MV-4-11 (cell line): ENCODE results near the gene SLC22A14.

Experiments used
- DNase-seq: peaks from one replicate; lab custom pipeline; 2025; lab: John Stamatoyannopoulos, UW

The SLC22A14 gene

DNA sequence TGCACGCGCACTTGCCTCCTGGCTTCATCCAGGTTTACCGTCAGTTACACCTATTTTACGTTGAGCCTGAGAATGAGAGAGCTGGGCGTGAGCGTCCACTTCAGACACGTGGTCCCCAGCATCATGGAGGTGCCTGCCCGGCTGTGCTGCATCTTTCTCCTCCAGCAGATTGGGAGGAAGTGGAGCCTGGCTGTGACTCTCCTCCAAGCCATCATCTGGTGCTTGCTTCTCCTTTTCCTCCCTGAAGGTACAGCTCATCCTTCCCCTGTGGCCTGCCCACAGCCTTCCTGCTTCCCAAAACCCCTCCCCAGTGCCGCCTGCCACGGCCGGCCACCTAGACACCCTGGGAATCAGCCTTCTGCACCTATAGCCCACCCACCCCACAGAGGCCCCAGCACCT, 31.6 kb downstream of the SLC22A14 start:
- peak; percentile 86 for DNase-seq

DNA sequence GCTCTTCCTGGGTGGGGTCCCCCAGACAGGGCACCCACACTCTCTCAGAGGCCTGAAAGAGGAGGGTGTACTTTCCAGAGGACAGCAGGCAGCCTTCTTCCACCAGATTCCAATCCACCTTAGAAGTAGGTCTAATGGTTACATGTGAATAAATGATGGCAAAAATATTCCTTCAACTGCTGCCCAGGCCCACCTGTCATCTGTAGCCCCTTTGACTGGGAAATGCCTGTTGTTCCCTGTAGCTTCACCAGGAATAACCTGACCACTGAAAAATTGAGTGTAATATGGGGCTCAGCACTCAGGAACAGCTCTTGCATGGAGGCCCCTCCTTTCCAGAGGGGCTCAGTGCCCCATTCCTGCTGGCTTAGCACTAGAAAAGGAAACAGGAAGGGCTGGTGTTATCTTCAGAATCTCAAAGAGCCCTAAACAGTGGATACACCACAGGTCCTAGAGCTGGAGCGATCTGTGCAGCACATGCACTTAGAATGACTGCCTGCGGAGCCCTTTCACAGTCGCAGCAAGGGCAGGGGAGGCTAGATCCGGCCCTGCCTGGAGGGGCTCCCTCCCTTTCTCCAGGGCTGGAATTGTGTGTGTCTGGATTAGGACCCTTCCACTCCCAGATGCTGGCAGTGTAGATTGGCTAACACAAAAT, 32.1 kb downstream of the SLC22A14 start:
- no peak for DNase-seq

DNA sequence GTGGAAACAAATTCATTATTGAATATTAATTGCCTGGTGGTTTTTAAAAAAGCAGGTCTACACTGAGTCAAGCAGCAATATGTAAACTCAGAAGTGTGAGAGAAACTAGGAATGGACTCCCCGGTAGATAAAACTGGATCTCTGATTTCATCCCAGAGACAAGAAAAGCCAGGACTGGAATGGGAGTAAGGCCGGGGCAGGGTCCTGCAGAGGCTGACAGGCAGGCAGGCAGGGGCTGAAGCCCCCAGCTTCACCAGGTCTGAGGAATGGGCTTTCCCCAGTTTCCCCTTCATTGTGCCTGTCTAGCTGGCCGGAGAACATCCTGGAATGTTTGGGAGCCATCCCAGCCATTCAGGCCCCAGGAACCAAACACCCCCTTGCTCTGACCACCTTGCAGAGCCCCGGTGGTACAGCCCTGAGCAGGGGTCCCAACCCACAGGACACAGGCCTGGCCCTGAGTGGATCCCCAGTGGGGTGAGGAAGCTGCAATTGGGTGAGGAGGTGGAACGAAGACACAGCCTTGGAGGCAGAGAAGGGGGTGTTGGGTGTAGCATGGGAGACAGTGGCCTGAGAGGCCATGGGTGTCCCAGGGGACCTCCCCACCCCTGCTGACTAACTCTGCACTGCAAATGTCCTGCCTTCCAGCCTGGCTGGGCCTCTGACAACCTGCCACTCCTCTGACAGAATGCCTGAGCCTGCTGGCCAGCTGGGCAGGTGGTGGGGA, 32.8 kb downstream of the SLC22A14 start:
- DNase-seq, result no peak

DNA sequence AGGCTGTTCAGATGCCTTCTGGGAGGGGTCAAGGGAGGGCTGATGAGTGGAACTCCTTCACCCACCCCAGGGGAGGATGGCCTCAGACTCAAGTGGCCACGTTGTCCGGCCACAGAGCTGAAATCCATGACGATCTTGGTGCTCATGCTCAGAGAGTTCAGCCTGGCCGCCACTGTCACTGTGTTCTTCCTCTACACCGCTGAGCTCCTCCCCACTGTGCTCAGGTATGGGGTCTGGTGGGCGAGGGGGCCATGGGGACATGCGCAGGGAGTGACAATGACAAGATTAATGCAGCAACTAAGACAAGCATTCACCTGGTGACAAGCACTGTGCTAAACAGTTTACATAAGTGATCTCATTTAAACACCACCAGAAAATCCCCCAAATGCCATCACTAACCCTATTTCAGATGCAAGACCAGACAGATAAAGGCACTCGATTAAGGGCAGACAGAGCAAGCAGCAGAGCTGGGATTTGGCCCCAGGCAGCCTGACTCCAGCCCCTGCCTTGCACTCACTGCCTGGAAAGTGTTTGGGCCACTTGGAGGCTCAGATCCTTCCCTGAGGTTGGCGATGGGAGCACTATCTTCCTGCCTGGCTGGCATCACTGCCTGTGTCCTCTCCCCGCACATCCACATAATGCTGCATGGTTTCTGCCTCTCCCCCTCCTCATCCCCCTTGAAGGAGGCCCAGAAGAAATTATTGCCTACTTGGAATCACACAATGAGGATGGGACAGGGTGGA, 33.6 kb downstream of the SLC22A14 start:
- DNase-seq, result no peak

DNA sequence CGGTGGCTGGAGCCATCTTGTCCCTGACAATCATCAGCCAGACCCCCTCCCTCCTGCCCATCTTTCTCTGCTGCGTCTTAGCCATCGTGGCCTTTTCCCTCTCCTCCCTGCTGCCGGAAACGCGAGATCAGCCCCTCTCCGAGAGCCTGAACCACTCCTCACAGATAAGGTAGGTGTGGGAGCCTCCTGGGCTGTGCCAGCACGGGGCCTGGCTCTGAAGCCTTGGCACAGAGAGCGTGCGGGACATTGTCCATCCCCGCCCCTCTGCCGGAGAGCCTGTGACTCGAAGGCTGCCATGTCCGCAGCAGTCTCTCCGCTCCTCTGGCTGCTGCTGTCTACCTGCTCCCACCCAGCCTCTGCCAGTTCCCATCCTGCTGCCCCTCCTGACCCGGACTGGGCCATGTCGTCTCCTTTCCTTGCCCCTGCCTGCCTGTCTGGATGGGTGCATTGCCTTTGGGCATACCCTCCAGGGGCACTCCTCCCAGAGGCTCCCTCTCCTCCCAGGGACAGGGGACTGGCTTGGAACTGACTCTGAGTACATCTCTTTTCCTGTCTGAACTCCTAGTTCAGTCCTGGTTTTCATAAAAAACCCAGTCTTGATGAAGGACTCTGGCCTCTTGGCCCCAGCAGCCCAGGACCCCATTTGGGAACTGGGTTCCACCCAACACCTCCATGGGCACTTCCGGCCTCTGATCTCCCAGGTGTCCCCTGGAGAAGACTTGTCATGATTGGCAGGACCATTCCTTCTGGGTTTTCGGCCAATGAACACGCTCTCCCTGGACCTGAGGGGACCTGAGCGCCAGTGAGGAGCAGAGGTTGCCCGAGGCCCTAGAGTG, 34.5 kb downstream of the SLC22A14 start:
- no peak for DNase-seq

DNA sequence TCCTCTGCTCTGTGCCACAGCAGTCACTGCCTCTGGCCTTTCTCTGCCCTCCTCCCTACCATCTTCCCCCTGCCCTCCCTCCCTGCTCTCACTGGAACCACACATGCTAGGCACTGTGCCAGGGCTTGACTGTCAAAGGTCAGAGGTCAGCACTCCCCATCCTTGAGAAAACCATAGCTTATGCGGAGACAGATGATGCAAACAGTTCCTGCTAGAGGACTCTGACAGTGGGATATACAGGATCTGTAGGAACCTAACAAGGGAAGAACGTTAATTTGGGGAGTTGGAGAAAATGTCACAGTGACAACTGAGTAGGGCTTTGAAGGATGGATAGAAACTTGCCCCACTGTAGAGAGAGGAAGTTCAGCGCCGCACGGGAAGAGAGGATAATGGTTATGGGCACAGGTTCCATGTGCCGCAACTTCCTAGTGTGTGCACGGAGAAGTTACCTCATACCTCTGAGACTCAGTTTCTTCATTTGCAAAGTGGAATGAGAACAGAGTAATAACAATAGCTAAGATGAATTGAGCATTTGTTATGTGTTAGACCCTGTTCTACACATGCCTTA, 35.2 kb downstream of the SLC22A14 start:
- DNase-seq, result peak; percentile 78

DNA sequence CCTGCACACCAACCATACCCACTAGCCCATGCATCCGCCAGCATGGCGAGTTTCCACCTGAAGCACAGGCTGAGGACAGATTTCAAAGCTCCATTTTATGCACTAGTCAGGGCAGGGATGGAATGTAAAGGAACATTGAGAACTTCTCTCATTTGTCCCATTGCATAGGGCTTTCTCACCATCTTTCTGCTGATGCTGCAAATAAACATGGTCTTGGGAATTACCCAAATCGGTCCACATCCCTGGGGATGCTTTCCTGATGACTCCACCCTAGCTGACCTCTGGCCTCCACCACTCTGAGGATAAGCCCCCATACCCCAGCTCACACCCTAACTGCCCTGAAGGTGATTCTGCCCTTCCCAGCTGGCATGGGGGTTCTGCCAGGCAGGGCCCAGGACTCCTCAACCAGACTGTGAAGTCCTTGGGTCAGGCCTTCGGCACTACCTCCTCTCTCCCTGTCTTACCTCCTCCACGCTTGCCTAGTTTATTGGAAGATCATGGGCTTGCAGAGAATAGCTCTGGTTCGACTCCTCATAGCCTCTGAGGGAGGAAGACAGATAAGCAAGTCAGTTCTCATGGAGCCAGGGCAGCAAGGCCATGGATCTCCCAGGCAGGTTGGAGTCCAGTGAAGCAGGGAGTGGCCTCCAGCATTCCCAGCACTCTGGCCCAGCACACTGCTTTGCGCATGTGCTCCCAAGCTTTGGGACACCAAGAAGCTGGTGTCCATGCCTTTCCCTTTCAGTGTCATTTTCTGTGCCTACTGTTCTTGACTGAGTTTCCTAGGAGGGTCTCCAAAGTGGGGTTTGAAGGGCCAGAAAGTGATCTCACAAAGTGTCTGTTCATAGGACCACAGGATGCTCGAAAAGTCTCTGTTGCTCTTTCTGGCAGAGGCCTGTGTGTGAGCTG, 36.9 kb downstream of the SLC22A14 start:
- DNase-seq, result no peak

DNA sequence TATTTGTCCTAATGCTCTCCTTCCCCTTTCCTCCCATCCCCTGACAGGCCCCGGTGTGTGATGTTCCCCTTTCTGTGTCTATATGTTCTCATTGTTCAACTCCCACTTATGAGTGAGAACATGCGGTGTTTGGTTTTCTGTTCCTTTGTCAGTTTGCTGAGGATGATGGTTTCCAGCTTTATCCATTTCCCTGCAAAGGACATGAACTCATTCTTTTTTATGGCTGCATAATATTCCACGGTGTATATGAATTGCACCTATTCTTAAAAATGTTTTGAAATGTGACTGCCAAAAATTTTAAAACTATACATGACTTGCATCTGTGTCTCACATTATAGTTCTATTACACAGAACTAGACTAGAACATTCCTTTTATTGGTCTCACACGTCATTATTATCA, 38.5 kb downstream of the SLC22A14 start:
- DNase-seq, result peak; percentile 33

DNA sequence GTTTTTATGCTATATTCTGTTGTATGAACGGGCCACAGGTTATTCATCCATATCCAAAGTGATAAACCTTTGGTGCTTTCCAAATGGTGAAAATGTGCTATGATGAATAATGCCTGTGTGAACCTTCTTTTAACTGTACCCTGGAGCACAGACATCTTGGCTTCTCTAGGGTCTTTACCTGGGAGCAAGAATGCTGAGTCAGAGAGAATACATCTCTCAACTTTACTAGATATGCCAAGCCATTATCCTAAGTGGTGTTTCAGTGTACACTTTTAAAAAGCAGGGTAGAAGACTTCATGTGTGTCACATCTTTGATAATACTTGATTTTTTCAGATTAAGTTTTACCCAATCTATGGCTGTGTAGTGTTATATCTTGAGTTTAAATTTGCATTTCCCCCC, 41.0 kb downstream of the SLC22A14 start:
- no peak for DNase-seq

DNA sequence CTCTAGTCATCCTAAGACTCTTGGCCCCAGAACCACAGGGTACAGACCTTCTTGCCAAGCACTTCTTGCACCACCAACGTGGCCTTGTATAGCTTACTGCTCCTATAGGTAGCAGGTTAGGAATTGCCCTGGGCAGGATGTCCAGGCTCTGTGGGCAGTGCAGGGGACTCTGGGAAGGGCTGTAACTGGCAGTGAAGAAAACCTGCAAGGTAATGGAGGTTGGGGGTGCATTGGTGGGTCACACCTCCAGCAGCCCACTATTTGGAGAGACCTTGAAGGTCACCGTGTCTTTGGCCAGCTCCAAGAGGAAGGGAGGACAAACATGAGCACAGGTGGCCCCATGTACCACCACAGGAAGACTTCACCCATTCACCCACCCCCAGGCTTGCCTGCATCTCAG, 43.2 kb downstream of the SLC22A14 start:
- DNase-seq, result no peak

DNA sequence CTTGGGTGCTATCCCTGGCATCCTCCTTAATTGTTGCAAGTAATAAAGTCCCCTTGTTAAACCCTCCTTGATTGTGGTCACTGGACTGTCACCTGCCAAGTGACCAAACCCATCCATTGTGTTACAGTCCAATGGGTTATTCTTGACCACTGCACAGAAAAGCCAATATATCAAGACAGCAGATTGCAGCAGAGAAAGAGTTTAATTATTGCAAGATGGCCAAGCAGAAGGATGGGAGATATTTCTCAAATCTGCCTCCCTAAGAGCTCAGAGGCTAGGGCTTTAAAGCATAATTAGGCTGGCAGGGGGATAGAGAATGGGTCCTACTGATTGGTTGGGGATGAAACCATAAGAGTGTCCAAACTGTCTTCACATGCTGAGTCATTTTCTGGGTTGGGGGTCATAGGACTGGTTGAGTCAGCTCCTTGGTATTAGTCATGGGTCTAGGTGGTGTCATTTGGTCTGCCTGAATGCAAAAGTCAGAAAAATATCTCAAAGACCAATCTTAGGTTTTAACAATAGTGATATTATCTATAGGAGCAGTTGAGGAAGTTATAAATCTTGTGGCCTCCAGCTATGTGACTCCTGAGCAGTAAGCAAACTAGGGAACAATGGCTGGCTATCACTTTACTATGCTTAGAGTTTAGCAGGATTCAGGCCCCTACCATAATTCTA, 45.4 kb downstream of the SLC22A14 start:
- DNase-seq, result peak; percentile 46

DNA sequence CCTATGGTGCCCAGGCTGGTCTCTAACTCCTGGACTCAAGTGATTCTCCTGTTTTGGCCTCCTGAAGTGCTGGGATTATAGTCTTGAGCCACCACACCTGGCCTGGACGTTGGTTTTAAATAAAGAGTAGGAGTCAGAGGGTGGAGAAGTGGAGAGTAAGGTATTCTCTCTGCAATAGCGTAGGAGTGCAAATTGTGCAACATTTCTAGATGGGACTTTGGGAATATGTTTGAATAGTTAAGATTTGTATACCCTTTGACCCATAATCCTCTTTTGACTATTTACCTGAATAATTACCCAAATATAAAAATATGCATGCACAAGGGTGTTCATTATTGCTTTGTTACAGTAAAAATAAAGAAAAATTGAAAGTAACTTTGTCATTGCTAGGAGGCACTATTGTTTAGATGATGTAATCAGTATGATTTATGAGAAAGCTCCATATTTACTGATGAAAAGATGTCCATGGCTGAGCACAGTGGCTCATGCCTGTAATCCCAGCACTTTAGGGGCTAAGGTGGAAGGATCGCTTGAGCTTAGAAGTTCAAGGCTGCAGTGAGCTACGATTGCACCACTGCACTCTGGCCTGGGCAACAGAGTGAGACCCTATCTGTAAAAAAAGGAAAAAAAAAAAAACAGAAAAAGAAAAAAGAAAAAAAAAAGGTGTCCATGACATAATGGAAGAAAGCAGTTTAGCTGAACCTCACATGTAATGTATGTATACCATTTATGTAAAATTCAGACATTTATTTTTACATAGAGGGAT, 49.3 kb downstream of the SLC22A14 start:
- DNase-seq, result peak; percentile 12

DNA sequence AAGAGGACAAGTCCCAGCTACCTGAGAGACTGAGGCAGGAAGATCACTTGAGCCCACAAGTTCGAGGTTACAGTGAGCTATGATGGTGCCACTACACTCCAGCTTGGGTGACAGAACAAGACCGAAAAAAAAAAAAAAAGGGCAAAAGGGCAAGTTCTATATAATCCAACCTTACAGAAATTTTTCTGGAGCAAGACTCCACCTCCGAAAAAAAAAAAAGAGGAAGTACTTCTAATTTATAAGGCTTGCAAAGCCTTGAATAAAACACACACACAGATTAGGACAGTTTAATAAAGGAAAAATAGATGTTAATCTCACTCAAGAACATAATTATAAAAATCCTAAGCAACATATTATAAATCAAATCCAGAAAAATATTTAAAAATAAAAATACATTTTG, 50.1 kb downstream of the SLC22A14 start:
- DNase-seq, result peak; percentile 80

DNA sequence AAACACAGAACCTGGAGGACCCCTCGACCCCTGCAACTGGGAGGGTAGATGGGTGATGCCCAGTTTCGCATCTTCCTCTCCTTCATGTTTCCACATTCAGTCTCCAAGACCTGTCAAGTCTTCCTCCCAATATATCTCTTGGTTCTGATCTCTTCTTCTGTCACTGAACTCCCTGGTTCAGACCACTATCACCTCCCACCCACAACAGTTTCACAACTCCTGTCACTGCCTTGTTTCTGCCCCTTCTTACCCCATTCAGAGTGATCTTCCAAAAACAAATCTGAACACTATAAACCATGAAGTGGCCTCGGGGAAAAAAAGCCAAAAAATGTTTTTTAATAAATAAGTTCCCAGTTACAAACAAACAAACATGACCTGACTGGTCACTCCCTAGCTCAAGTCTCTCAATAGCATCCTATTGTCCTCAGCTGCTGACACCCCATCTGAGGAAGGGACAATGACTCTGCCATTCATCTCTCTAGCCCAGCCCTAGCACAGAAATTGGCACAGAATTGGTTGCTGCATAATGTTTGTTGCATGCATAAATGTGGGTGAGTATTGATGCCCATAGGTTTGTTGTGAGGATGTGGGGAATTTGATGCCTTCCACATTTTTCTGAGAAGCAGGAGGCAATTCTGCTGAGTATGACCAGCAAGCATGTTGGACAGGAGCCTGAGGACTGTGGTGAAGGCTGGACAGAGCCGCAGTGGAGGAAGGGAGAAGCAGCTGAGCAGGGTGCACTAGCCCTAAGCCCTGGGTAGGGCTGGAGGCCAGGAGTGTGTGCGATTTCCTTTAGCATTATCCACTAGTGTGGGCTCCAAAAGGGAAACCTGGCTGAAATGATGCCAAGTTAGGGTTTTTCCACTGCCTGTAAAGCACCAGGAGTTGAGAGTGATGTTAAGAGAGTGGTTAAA, 52.3 kb downstream of the SLC22A14 start:
- no peak for DNase-seq

DNA sequence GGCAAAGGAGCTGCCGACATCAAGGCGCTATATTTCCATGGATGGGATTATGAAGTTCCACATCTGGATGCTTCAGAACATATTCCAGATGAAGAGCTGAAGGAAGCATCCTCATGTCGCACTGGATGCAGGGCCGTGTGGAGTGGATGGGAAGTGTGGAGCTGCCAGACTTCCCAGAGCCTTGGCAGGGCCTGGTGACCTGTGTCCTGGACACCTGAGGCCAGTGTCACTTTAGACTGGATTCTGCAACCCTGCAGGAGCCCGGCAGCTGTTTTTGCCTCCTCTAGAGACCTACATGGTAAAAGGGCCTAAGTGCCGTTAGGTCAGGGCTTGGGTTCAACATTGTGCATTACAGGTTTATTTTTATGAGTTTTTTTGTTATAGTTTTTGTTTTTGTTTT, 53.2 kb downstream of the SLC22A14 start:
- no peak for DNase-seq

DNA sequence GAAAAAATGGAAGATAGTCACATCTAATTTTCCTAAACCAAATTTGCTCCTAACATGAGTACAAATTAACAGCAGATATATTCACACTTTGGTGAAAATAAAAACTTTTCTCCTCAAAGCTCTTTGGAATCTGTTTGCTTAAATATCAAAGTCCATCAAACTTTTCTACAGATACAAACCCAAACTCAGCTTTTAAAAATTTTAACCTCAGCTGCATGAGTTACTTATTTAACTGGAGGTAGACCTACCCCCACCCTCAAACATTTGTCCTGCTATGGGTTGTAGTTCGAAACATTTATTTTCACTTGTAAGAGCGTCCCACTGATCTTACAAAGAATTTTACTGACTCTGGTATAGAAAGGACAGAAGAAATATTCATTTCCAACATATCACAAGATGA, 55.6 kb downstream of the SLC22A14 start:
- DNase-seq, result no peak

DNA sequence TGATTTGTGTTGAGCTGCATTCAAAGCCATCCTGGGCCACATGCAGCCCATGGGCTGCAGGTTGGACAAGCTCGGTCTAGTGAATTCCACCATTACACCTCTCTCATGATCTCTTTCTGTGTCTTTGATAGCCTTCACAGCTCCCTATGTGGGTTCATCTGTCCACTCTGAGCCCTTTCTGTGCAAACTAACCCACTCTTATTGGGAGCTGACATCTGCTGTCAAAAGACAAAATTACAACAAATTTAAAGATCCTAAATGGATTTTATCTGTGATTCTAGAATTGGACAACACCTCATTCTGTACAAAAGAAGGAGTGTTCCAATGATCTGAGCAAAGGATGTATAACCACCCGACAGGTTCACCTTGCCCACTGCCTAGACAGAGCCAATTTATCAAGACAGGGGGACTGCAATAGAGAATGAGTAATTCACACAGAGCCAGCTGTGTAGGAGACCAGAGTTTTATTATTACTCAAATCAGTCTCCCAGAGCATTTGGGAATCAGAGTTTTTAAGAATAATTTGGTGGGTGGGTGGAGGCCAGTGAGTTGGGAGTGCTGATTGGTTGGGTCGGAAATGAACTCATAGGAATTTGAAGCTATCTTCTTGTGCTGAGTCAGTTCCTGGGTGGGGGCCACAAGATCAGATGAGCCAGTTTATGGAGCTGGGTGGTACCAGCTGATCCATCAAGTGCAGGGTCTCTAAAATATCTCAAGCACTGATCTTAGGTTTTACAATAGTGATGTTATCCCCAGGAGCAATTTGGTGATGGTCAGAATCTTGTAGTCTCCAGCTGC, 61.9 kb downstream of the SLC22A14 start:
- peak; percentile 37 for DNase-seq
